Mononuclear cell (primary cell): ENCODE results near the gene SDF2. TPM values are rescaled to one million over a fixed set of nuclear protein-coding genes. Genes with fewer than 3 reads are reported as not detected.
"Not testable (repeated sequence)": the region's sequence is repeated elsewhere in the genome, so short reads cannot be mapped to it uniquely, and the experiment has no call there.

Source experiments
- H3K27me3 ChIP-seq: 2 replicates; pipeline ENCODE4 v1.6.0; 2011; ENCODE audit warnings: low read length, control low read depth; ENCODE audit not compliant: insufficient read depth
- H3K4me1 ChIP-seq: 2 replicates; pipeline ENCODE4 v1.5.1; 2011; ENCODE audit warnings: mild to moderate bottlenecking, low read length, control low read depth; ENCODE audit not compliant: insufficient read depth
- H3K4me3 ChIP-seq: 2 replicates; pipeline ENCODE4 v1.5.1; 2011; ENCODE audit warnings: mild to moderate bottlenecking, low read length, moderate library complexity
- H3K9me3 ChIP-seq: 2 replicates; pipeline ENCODE4 v1.5.1; 2011; ENCODE audit warnings: low read depth, mild to moderate bottlenecking, control low read depth, low read length
- total RNA-seq: library from RNA; depleted of rRNA; stranded (reverse); fragments of >200 nt; gene quantifications from one replicate; pipeline ENCODE4 v1.2.3, GENCODE V29; 2012

SDF2 gene
- total RNA-seq, 1 donor: 31.3 TPM

DNA sequence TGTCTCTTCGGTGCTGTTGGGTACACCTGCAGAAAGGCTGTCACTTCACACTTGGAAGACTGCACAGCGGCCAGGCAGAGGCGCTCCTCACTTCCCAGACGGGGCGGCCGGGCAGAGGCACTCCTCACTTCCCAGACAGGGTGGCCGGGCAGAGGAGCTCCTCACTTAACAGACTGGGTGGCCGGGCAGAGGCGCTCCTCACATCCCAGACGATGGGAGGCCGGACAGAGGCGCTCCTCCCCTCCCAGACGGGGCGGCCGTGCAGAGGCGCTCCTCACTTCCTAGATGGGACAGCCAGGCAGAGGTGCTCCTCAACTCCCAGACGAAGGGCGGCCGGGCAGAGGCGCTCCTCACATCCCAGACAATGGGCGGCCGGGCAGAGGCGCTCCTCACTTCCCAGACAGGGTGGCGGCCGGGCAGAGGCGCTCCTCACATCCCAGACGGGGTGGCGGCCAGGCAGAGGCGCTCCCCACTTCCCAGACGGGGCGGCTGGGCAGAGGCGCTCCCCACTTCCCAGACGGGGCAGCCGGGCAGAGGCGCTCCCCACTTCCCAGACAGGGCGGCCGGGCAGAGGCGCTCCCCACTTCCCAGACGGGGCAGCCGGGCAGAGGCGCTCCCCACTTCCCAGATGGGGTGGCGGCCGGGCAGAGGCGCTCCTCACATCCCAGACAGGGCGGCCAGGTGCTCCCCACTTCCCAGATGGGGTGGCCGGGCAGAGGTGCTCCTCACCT, 2.8 kb downstream of the SDF2 start:
- not testable (repeated sequence) for H3K27me3 ChIP-seq, H3K4me3 ChIP-seq, H3K9me3 ChIP-seq
- H3K4me1 ChIP-seq: peaks cover 27% of the 10 kb centered on the region

GRCh38 chr17:28658342-28658741, 3.4 kb downstream of the SDF2 start:
- not testable (repeated sequence) for H3K27me3 ChIP-seq, H3K9me3 ChIP-seq, H3K4me3 ChIP-seq
- H3K4me1 ChIP-seq: peaks cover 21% of the 10 kb centered on the region

DNA sequence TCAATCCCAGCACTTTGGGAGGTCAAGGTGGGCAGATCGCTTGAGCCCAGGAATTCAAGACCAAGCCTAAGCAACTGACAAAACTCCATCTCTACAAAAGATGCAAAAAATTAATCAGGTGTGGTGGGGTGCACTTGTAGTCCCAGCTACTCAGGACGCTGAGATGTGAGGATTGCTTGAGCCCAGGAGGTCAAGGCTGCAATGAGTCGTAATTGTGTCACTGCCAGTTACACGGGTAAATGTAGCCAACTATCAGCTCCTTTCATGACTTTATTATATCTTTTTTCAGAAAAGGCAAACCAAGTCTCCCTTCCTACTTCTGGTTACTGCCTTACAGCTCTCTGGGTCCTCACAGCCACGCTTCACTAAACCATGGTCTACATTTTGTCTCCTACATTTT, 4.0 kb downstream of the SDF2 start:
- Histone ChIP-seq H3K4me3 (no peak overlapping the region), H3K27me3 (no peaks in the 10 kb centered on the region), H3K4me1 (peaks cover 15% of the 10 kb centered on the region), H3K9me3 (no peaks in the 10 kb centered on the region)

DNA sequence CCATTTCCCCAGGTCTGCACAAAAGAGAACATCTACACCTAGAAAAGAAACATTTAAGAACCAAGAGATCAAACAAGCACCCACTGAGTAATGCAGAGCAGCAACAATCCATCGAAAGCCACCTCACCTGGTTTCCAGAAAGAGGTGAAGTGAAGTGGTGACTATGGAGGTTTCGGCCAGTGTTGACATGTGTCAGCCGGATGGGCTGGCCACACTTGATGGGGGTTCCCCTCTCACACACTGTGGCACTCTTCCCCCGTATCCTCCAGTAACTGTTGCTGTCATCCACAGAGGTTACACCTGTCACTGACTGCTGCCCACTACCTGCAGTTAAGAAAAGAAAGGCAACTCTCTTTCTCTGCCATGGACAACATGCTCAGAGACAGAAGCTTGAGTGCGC, 6.5 kb downstream of the SDF2 start:
- Histone ChIP-seq H3K27me3 (no peaks in the 10 kb centered on the region), H3K4me1 (peaks cover under 1% of the 10 kb centered on the region), H3K9me3 (no peaks in the 10 kb centered on the region), H3K4me3 (no peak overlapping the region)

DNA sequence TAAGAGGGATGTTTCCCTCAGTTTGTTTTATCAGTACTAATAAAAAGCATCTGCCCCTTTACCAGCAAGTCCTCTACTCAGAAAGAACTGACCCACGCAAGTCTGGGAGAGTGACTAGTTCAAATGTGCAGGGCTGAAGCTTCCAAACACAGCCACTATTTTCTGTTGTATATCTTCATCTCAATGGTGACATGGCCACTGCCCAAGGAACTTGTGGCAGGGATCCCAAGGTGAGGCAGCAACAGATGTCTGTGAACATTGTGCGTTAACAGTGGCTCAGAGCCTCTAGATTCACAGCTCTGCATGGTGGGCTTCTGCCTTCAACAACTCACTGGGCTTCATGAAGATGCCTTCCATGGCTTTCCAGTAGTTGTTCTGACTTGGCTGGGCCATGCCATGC, 13.0 kb downstream of the SDF2 start:
- Histone ChIP-seq H3K27me3 (no peaks in the 10 kb centered on the region), H3K4me1 (peaks cover 28% of the 10 kb centered on the region), H3K4me3 (no peak overlapping the region), H3K9me3 (no peaks in the 10 kb centered on the region)

GRCh38 chr17:28646039-28646754, 15.5 kb downstream of the SDF2 start:
- Histone ChIP-seq H3K9me3 (no peaks in the 10 kb centered on the region), H3K27me3 (no peaks in the 10 kb centered on the region), H3K4me1 (peaks cover 40% of the 10 kb centered on the region), H3K4me3 (peak overlapping the region; percentile 13)

GRCh38 chr17:28645576-28645939, 16.1 kb downstream of the SDF2 start:
- Histone ChIP-seq H3K27me3 (no peaks in the 10 kb centered on the region), H3K9me3 (no peaks in the 10 kb centered on the region), H3K4me1 (peaks cover 40% of the 10 kb centered on the region), H3K4me3 (peak overlapping the region; percentile 90)

DNA sequence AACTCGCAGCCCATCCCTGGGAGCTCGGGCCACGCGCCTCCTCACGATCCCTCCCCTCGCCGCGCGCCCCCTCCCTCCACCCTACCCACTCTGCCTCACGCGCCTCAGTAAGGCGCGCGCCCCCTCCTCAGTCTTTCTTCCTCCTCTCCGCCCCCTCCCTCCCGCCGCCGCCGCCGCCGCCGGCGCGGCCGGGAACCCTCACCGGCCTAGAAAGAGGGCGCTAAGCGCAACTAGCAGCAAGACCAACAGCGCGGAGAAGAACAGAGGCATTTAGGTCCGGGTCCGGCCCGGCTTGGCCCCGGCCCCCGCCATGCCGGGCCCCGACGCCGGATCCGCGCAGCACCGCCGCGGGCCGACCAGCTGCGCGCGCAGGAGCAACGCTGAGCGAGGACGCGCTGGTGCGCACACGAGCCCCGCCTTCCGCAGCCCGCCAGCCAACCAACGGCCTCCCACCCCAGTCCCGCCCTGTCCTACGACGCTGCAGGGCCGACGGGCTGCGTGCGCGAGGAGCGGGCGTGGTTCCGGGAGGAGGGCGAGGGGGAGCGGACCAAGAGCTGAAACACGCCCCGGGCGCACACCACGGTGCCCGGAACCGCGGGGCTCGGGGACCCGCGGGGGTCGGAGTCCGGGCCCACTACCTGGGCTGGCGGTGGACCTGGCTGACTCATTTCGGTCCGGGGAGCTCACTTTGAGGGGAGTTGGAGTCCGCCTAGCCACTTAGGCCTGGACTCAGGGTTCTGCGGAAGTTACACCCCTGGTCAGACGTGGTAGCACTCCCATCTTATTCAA, 16.7 kb downstream of the SDF2 start, which contains the start of gene BLTP2:
TSS of gene BLTP2 (minus strand) at position 372 of the 789 bp plus-strand sequence. CDS start at position 270, 102 bp downstream.
- Histone ChIP-seq H3K9me3 (no peaks in the 10 kb centered on the region), H3K4me3 (peak within 1 kb of the TSS; percentile 90), H3K27me3 (no peaks in the 10 kb centered on the region), H3K4me1 (peaks cover 40% of the 10 kb centered on the region)

DNA sequence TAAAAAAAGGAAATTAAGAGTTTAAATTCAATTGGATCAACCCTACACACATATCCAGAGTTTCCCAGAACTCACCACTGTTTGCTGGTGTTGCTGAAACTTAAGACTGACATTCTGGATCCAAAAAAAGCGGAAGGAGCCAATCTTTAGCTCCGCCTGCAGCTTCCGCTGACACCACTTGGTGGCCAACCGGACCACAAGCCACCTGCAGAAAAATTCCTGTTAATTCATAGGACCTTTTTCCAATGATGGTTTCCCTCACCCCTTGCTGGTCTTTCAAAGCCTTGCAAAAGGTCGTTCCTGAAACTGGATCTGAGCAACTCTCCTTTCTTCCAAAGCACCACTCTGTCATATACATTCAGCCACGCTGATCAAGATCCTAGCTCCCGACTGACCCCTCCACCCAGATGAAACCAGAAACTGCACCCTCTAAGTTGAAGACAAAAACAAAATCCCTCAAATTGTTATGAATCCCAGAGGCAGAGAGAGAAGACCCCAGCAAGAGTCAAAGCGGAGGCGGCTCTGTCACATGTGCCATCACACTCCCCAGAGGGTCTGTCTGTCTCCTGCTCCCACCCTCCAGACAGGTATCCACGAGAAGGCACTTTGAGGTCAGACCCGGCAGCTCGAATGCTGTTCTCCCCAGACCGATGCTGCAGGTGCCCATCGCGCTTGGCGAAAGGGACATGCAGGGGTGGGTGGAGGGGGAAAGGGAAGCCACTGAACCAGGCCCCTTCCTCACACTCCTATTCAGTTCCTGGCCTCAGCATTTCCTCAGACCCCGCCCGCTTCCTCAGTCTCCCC, 17.5 kb downstream of the SDF2 start:
- no peaks in the 10 kb centered on the region for H3K9me3 ChIP-seq
- no peaks in the 10 kb centered on the region for H3K27me3 ChIP-seq
- peak overlapping the region; percentile 90 for H3K4me3 ChIP-seq
- H3K4me1 ChIP-seq: peaks cover 40% of the 10 kb centered on the region

GRCh38 chr17:28641579-28641978, 20.1 kb downstream of the SDF2 start:
- H3K4me3 ChIP-seq: no peak overlapping the region
- no peaks in the 10 kb centered on the region for H3K27me3 ChIP-seq
- no peaks in the 10 kb centered on the region for H3K9me3 ChIP-seq
- H3K4me1 ChIP-seq: peaks cover 33% of the 10 kb centered on the region

- H3K9me3 ChIP-seq: no peaks in the 10 kb centered on the region
Observed at GRCh38 chr17:28635506-28635905, 26.2 kb downstream of the SDF2 start.

GRCh38 chr17:28634206-28634865, 27.4 kb downstream of the SDF2 start:
- Histone ChIP-seq H3K4me1 (no peaks in the 10 kb centered on the region), H3K4me3 (no peak overlapping the region), H3K9me3 (no peaks in the 10 kb centered on the region), H3K27me3 (no peaks in the 10 kb centered on the region)

More at GRCh38 chr17:28635506-28635905, 26.2 kb downstream of the SDF2 start:
- H3K4me3 ChIP-seq: no peak overlapping the region
- H3K27me3 ChIP-seq: no peaks in the 10 kb centered on the region
- H3K4me1 ChIP-seq: no peaks in the 10 kb centered on the region

DNA sequence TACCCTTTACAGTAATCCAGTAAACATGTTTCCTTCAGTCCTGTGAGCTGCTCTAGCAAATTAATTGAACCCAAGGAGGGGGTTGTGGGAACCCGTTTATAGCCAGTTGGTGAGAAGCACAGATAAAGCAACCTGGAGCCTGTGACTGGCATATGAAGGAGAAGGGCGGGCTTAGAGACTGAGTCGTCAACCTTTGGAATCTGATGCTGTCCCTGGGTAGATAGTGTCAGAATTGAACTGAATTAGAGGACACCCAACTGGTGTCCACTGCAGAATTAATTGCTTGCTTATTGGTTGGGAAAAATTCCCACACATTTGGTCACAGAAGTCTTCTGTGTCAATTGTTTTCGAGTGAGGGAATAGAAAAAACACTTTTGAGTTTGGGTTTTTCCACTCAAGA, 34.9 kb downstream of the SDF2 start:
- Histone ChIP-seq H3K4me1 (no peaks in the 10 kb centered on the region), H3K9me3 (no peaks in the 10 kb centered on the region)

DNA sequence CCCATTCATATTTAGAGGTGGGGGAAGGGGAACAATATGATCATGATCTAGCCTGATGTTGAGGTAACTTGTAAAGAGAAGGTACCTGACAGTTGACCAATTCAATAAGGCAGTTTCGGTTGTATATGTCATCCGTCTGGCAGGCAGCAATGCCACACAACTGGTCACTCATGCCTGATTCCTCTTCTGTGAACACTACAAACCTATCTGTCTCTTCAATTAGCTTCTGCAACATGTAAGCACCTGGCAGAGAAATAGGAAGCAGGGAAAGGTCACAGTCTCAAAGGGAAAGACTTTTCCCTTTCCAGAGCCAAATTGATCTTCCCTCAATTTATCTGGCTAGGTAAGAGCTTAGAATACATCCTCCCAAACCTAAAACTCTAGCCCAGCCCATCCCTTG, 37.6 kb downstream of the SDF2 start:
- H3K4me1 ChIP-seq: no peaks in the 10 kb centered on the region
- no peaks in the 10 kb centered on the region for H3K27me3 ChIP-seq
- H3K4me3 ChIP-seq: no peak overlapping the region
- H3K9me3 ChIP-seq: no peaks in the 10 kb centered on the region

More for the DNA sequence above, 34.9 kb downstream of the SDF2 start:
- H3K4me3 ChIP-seq: no peak overlapping the region
- no peaks in the 10 kb centered on the region for H3K27me3 ChIP-seq
